Measurements from ENCODE around the gene FGFR2. TPM values are rescaled to one million over a fixed set of nuclear protein-coding genes. Genes with fewer than 3 reads are reported as not detected.
"Not testable (repeated sequence)": the region's sequence is repeated elsewhere in the genome, so short reads cannot be mapped to it uniquely, and the experiment has no call there.

The FGFR2 gene
- total RNA-seq, 1 donor from 2014 or later = 2.9 TPM

- no peaks in the 10 kb centered on the region for H3K36me3 Mint-ChIP-seq (ENCODE audit: low read depth)
- H3K4me1 Mint-ChIP-seq (ENCODE audit: low read depth) = no peaks in the 10 kb centered on the region
- H3K9me3 Mint-ChIP-seq (ENCODE audit: low read depth) = no peaks in the 10 kb centered on the region
Observed at GRCh38 chr10:121556455-121556854, 41.8 kb downstream of the FGFR2 start.

GRCh38 chr10:121554916-121555315 is 43.3 kb downstream of the FGFR2 start:
- H3K9me3 Mint-ChIP-seq (ENCODE audit: low read depth); H3K4me1 Mint-ChIP-seq (ENCODE audit: low read depth); H3K27ac Mint-ChIP-seq (ENCODE audit: unreplicated experiment): not testable (repeated sequence)

More at GRCh38 chr10:121556455-121556854, 41.8 kb downstream of the FGFR2 start:
- no peak for DNase-seq (ENCODE audit: low spot score)
- Mint-ChIP-seq H3K4me3 (ENCODE audit: unreplicated experiment) (no peak overlapping the region), H3K27ac (ENCODE audit: unreplicated experiment) (no peak overlapping the region), H3K27me3 (ENCODE audit: low read depth) (no peaks in the 10 kb centered on the region)
- TF ChIP-seq, protein P1, sequence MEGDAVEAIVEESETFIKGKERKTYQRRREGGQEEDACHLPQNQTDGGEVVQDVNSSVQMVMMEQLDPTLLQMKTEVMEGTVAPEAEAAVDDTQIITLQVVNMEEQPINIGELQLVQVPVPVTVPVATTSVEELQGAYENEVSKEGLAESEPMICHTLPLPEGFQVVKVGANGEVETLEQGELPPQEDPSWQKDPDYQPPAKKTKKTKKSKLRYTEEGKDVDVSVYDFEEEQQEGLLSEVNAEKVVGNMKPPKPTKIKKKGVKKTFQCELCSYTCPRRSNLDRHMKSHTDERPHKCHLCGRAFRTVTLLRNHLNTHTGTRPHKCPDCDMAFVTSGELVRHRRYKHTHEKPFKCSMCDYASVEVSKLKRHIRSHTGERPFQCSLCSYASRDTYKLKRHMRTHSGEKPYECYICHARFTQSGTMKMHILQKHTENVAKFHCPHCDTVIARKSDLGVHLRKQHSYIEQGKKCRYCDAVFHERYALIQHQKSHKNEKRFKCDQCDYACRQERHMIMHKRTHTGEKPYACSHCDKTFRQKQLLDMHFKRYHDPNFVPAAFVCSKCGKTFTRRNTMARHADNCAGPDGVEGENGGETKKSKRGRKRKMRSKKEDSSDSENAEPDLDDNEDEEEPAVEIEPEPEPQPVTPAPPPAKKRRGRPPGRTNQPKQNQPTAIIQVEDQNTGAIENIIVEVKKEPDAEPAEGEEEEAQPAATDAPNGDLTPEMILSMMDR (IDR thresholded peaks at IDR 0.05) = no peak

DNA sequence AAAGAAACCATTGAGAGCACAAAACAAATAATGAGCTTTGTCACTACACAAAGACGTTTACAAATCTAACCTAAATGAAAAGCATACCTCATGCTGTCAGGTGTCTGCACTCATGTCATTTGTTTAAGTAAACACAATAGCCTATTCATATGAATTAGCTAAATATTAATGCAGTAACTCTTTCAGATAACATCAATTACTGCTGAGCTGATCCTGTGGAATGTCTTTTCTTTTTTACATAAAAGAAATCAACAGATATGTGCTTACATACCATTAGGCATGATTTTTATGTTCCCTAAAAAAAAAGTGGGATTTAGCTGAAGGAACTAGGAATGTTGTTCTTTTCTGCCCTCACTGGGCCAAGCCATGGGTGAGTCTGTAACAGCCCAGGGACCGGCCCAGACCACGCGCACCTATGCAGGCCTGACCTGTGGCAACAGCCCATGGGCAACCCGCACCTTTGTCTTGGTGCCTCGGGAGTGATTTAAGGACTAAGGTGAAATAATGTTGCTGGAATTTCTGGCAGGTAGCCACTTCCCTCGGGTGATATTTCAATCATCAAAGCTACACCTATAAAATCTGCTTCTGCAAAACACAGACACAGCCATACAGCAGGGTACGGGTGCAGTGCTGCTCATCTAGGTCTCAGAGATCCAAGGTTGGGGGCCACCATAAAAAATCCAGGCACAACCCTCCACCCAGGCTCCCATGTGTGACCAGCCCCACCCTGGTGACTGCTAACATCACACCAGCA is 44.6 kb downstream of the FGFR2 start:
- no peak overlapping the region for H3K4me3 Mint-ChIP-seq (ENCODE audit: unreplicated experiment)
- DNase-seq (ENCODE audit: low spot score) = no peak
- no peaks in the 10 kb centered on the region for H3K27me3 Mint-ChIP-seq (ENCODE audit: low read depth)
- H3K4me1 Mint-ChIP-seq (ENCODE audit: low read depth) = no peaks in the 10 kb centered on the region
- H3K27ac Mint-ChIP-seq (ENCODE audit: unreplicated experiment) = no peak overlapping the region
- H3K36me3 Mint-ChIP-seq (ENCODE audit: low read depth) = peaks cover 6% of the 10 kb centered on the region
- peaks cover 11% of the 10 kb centered on the region for H3K9me3 Mint-ChIP-seq (ENCODE audit: low read depth)
- TF ChIP-seq, protein P1 (IDR thresholded peaks at IDR 0.05) = no peak

More at GRCh38 chr10:121554916-121555315, 43.3 kb downstream of the FGFR2 start:
- not testable (repeated sequence) for H3K36me3 Mint-ChIP-seq (ENCODE audit: low read depth); H3K4me3 Mint-ChIP-seq (ENCODE audit: unreplicated experiment); DNase-seq (ENCODE audit: low spot score); H3K27me3 Mint-ChIP-seq (ENCODE audit: low read depth)

- H3K27ac Mint-ChIP-seq (ENCODE audit: unreplicated experiment) = no peak overlapping the region
- no peak for DNase-seq (ENCODE audit: low spot score)
- H3K36me3 Mint-ChIP-seq (ENCODE audit: low read depth) = peaks cover 6% of the 10 kb centered on the region
- peaks cover 11% of the 10 kb centered on the region for H3K9me3 Mint-ChIP-seq (ENCODE audit: low read depth)
- no peak overlapping the region for H3K4me3 Mint-ChIP-seq (ENCODE audit: unreplicated experiment)
- H3K27me3 Mint-ChIP-seq (ENCODE audit: low read depth) = no peaks in the 10 kb centered on the region
- H3K4me1 Mint-ChIP-seq (ENCODE audit: low read depth) = no peaks in the 10 kb centered on the region
- TF ChIP-seq, protein P1 (IDR thresholded peaks at IDR 0.05) = no peak
Observed at GRCh38 chr10:121552746-121553145, 45.5 kb downstream of the FGFR2 start.

DNA sequence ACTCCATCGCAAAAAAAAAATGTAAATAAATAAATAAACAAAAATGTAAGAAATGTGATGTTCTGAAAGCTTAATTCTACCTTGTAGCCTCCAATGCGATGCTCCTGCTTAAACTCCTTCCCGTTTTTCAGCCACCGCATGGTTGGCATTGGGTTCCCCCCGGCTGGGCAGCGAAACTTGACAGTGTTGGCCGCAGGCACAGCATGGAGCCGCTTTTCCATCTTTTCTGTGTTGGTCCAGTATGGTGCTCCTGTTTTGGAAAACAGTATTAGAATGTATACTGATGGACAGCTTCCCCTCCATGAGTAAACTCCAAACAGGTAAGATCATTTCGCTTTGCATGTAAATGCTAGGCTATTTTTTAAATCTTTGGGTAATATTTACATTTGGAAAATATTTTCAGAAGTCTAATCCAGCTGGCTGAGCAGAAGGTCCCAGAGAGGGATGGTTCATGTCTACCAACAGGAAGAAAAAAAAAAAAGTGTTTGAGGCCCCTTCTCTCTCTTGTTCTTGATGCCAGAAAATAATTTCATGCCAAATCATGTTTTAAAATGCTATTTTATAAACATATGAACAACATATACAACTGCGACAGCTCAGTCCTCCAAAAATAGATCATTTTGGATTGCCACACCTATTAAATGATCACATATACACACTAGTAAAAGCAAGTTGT is 46.9 kb downstream of the FGFR2 start:
- TF ChIP-seq, protein P1 (IDR thresholded peaks at IDR 0.05) = no peak
- Mint-ChIP-seq H3K9me3 (ENCODE audit: low read depth) (peaks cover 11% of the 10 kb centered on the region), H3K4me1 (ENCODE audit: low read depth) (no peaks in the 10 kb centered on the region), H3K27ac (ENCODE audit: unreplicated experiment) (no peak overlapping the region), H3K4me3 (ENCODE audit: unreplicated experiment) (no peak overlapping the region), H3K36me3 (ENCODE audit: low read depth) (peaks cover 6% of the 10 kb centered on the region), H3K27me3 (ENCODE audit: low read depth) (no peaks in the 10 kb centered on the region)
- DNase-seq (ENCODE audit: low spot score) = no peak
